CD4-positive, alpha-beta T cell treated with Interleukin-17A for 4 hours (primary cell): ENCODE data around the gene C9orf72.
"Not testable (repeated sequence)": the region's sequence is repeated elsewhere in the genome, so short reads cannot be mapped to it uniquely, and the experiment has no call there.

Experiments
- DNase-seq: peaks from one replicate; pipeline ENCODE4 v3.0.0-alpha.2; 2020; ENCODE audit warnings: mixed read lengths

Gene C9orf72, protein sequence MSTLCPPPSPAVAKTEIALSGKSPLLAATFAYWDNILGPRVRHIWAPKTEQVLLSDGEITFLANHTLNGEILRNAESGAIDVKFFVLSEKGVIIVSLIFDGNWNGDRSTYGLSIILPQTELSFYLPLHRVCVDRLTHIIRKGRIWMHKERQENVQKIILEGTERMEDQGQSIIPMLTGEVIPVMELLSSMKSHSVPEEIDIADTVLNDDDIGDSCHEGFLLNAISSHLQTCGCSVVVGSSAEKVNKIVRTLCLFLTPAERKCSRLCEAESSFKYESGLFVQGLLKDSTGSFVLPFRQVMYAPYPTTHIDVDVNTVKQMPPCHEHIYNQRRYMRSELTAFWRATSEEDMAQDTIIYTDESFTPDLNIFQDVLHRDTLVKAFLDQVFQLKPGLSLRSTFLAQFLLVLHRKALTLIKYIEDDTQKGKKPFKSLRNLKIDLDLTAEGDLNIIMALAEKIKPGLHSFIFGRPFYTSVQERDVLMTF

DNA sequence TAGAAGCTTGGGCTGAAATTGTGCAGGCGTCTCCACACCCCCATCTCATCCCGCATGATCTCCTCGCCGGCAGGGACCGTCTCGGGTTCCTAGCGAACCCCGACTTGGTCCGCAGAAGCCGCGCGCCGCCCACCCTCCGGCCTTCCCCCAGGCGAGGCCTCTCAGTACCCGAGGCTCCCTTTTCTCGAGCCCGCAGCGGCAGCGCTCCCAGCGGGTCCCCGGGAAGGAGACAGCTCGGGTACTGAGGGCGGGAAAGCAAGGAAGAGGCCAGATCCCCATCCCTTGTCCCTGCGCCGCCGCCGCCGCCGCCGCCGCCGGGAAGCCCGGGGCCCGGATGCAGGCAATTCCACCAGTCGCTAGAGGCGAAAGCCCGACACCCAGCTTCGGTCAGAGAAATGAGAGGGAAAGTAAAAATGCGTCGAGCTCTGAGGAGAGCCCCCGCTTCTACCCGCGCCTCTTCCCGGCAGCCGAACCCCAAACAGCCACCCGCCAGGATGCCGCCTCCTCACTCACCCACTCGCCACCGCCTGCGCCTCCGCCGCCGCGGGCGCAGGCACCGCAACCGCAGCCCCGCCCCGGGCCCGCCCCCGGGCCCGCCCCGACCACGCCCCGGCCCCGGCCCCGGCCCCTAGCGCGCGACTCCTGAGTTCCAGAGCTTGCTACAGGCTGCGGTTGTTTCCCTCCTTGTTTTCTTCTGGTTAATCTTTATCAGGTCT lies at the start of gene C9orf72:
Gene C9orf72 (minus strand): TSS at position 564 of the 716 bp plus-strand sequence. CDS start 6,361 bp downstream, outside the sequence.
- peak; percentile 91 for DNase-seq

DNA sequence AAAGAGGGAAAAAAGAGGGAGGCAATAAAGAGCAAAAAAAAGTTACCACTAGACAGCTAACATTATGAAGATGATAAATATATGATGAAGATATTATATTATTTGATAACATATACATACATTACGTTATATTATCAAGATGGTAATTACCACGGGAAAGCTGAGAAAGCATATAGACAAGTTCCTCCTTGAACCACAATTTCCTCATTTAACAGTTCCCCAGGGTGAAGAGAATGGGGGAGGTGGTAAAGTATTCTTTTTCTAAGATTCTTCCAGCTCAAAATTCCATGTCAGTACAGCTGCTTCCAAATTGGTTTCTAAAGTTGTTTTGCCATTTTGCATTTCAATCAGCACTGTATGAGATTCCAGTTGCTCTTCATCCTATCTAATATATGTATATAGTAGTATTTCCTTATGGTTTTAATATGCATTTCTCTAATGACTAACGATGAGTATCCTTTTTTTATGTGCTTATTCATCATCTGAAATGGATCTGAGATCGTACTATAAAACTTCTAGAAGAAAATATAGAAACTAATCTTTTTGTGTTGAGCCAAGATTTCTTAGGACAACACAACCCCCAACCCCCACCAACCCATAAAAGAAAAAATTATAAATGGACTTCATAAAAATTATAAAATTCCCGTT lies 49.5 kb upstream of the C9orf72 start:
- no peak for DNase-seq

DNA sequence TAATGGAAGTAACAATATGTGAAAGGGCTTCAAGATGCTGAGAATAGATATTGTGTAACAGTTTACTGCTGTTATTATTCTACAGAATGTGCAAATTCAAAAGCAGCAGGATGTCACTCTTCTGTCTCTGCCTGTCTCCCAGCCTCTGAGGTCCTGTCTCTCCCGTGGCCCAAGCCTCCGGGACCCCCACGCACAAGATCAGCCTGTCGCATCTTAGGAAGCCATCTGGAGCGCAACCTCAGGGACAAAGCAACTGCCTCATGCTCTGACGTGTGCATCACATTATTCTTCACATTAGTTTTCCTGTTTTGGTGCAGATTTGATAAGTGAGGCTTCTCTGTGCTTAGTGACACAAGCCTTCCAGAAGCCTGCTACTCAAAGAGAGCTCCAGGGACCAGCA lies 46.5 kb upstream of the C9orf72 start:
- DNase-seq = no peak

DNA sequence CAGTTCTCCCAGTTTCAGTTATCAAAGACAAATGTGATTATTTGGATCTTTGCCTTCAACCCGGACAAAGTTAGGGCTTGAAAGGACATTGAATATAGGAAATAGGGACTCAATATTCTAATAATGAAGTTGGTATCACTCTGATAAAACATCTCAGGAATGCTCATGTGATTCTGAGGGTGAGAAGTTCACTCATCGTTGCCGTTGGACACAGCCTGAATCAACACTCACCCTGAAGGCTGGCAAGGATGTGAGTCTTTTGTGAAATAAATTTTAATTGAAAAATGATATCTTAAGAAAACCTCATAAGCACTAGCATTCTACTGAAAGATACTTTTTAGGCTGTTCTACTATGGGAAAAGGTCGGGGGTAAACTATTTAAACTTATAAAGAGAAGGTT lies 44.8 kb upstream of the C9orf72 start:
- no peak for DNase-seq

DNA sequence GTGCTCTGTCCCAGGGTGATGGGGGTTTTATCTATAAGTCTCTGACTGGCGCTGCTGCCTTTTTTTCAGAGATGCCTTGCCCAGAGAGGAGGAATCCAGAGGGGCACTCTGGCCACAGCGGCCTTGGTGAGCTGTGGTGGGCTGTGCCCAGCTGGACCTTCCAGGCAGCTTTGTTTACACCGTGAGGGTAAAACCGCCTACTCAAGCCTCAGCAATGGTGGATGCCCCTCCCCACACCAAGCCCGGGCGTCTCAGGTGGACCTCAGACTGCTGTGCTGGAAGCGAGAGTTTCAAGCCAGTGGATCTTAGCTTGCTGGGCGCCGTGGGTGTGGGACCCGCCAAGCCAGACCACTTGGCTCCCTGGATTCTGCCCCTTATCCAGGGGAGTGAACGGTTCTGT lies 41.3 kb upstream of the C9orf72 start:
- DNase-seq = no peak

DNA sequence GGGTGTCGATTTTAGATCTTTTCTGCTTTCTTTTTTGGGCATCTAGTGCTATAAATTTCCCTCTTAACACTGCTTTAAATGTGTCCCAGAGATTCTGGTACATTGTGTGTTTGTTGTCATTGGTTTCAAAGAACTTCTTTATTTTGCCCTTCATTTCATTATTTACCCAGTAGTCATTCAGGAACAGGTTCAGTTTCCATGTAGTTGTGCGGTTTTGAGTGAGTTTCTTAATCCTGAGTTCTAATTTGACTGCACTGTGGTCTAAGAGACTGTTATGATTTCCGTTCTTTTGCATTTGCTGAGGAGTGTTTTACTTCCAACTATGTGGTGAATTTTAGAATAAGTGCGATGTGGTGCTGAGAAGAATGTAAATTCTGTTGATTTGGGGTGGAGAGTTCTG lies 38.8 kb upstream of the C9orf72 start:
- DNase-seq = not testable (repeated sequence)

DNA sequence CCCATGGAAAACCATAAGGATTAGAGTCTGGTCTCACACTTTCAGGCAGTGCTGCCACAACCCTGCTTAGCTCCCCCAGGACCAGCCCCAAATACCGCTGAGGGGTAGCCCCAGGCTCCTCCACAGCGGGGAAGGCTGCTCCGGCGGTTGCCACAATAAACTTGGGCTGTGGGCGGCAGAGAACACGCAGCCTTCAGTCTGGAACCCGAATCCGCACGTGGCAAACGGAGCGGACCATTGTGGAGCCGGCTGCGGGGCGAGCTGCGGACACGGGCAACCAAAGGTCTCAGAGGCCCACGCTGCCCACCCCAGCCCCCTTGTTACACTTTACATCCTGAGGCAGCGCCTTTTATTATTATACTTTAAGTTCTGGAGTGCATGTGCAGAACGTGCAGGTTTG lies 37.3 kb upstream of the C9orf72 start:
- no peak for DNase-seq

DNA sequence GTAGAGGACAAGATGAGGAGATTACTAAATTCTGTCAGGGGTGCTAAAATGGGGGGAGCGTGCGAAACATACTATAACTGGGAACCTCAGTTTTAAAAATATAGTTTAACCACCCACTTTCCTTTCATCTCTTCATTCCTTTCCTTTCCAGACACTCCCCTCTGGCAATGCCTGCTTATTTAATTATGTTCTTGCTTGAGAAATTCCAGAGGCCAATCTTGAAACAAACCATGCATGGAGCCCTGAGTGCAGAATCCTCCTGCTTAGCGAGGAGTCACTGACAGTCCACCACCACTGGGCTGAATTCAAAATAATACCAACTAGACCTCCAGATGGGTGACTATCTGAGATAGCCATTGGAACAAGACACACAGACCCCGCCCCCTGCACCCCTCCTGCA lies 29.7 kb upstream of the C9orf72 start:
- no peak for DNase-seq

DNA sequence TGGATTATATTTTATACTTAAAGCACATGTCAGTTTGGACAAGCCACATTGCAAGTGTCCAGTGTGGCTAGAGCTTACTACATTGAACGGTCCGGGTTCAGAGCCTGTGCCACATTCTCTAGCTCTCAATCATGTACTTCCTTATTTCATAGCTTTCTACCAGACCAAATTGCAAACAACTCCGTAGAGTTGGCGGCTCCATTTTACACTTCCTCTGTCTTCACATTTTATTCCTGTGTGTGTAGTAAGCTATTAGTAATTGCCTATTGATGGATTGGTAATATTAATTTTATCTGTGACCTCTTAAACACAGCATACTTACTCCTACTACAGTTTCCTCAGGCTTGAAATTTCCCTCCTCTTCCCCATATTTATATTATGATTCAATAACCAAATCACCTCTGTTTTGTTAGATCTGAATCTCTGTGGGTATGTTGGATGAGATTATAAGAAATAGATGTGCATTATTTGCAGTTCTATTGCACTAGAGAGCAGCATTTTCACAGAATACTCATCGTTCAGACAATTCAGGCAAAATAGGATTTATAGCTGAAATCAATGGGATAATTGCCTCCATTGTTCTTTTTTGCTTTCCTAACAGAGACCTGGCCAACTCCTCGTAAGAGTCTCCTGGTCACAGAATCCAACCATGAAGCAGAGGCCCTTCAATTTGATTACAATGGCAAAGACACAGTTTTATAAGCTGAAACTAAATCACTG lies 29.0 kb upstream of the C9orf72 start:
- no peak for DNase-seq

DNA sequence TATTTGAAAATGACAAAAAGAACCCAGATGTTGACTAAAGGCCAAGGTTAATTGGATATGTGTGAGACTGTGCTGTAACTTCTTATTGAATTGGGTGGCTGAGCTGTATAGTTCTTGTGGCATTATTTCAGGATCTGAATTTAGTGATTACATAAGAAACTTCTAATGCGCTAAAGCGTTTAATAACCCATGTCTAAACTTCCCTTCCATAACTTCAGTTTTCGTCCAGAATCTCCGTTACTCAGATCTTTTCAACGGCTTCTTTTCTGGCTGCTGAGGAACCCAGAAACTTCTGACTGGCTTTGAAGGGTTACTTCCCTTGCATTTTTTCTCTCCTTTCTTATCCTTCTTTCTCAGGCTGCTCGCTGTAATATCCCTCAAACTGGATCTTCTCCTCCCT lies 28.1 kb upstream of the C9orf72 start:
- DNase-seq = no peak

DNA sequence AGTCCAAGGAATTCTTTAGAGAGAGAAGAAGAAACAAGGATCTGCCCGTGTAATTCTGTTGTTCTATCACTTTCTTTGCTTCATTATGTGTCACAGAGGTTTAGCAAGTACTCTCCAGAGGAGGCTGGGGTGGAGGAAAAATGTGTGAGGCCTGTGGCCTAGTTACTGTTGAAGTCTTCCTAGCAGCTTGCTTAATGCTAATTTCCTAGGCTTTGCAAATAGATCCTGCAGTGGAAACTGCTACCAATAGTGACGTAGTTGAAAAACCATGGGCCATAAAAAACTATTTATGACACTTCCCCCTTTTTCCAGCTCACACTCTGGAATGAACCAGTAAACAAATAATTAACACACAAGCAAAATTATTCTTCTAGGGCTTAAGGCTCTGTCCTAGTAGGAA lies 27.0 kb upstream of the C9orf72 start:
- no peak for DNase-seq

DNA sequence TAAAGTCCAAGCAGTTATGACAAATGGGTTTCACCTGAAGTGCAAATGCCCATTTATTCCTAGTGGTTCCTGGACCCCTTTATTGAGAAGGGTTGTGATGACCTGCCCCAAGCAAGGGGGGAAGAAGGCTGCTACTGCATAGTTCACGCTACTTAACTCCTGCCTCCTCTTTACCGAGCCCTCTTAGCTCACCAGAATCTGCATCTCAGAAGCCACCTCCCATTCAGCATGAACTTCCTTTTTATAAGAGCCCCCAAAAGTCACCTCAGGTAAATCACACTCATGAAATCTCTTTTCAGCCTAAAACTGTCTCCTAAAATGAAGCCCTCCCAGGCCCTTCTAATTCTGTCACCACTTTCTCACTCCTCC lies 26.6 kb upstream of the C9orf72 start:
- DNase-seq = no peak

DNA sequence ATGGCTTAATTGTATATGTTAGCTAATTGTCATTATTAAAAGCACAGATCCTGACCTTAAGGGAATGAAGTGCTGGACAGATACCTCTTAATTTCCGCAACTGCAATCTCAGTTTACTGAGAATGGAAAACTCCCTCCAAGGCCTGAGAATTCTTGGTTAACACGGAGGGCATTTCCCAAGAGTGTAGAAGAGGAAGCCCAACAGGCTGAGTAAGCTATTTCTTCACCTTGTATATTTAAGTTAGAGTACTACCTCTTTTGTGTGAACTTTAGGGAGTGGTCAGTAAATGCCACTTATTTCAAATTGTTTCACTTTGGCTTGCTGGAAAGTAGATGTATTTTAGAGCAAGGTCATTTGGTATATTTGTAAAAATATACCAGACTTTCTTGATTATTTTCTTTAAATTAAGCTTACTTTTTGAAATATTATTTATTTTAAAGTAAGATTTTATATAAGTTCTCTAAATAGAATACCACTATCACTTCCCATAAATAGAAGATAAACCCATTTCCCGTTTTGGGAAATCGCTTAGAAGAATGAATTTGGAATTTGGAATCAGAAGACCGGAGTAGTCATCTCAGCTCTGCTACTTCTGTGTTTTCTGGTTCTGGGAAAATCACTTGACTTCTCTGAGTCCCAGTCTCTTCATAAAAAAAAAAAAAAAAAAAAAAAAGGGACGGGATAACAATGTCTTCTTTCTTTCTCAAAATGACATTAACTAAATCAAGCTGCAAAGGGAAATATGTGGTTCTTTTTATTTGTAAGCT lies 26.0 kb upstream of the C9orf72 start:
- DNase-seq = no peak

DNA sequence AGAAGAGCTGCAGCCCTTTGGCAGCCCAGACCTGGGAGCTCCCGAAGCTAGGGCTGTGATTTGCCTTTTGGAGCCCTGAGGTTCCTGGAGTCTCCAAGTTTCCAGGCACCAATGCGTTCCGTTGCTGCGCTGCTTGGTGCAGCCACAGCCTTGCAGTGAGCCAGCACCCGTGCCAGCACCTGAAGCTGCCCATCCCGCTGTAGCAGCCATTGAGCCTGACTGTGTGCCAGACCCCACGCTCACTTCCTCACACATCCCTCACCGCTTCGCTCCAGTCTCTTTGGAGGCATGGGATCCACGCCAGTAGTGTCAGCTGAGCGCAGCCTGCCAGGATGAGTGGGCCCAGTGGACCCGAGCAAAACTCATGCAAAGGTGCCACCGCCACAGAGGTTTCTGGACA lies 22.5 kb upstream of the C9orf72 start:
- no peak for DNase-seq

DNA sequence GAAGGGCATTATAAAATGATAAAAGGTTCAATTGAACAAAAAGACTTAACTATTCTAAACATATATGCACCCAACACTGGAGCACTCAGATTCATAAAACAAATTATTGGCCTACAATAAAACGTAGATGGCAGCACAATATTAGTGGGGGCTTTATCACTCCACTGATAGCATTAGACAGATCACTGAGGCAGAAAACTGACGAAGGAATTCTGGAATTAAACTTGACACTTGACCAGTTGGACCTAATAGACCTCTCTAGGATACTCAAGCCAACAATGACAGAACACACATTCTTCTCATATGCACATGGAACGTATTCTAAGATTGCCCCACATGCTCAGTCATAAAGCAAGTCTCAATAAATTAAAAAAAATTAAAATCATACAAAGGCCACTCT lies 18.4 kb upstream of the C9orf72 start:
- DNase-seq = no peak

DNA sequence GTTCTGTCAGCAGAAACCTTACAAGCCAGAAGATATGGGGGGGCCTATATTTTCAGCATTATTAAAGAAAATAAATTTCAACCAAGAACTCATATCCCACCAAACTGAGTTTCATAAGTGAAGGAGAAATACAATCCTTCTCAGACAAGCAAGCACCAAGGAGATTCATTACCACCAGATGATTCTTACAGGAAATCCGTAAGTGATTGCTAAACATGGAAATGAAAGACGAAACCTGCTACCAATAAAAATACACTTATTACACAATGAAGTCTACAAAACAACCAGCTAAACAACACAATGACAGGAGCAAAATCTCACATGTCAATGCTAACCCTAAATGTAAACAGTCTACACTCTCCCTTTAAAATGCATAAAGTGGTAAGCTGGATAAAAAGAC lies 17.8 kb upstream of the C9orf72 start:
- no peak for DNase-seq

DNA sequence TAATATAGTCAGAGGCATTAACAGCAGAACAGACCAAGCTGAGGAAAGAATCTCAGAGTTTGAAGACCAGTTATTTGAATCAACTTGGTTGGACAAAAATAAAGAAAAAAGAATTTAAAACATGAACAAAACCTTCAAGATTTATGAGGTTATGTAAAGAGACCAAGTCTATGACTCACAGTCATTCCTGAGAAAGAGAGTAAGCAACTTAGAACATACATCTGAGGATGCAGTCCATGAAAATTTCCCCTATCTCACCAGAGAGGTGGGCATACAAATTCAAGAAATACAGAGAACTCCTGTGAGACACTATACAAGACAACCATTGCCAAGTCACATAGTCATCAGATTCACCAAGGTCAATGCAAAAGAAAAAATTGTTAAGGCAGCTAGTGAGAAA lies 17.4 kb upstream of the C9orf72 start:
- DNase-seq = no peak

DNA sequence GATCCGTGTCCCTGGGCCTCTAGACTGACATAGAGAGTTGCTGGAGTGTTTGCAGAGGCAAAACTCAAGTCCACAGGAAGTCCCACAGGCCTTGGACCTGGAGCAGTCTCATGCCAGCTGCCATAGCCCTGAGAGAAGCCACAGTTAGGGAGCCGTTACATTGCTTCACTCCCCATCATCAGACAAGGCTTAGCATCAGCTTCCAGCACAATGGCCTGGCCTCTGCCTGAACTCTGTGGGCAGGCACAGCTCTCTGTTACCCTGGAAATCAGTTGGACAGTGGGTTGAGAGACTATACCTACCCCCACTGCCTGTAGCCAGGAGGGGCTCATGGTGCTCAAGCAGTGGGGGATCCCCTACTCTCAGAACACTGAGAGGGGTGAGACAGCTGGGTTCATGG lies 16.2 kb upstream of the C9orf72 start:
- DNase-seq = no peak

DNA sequence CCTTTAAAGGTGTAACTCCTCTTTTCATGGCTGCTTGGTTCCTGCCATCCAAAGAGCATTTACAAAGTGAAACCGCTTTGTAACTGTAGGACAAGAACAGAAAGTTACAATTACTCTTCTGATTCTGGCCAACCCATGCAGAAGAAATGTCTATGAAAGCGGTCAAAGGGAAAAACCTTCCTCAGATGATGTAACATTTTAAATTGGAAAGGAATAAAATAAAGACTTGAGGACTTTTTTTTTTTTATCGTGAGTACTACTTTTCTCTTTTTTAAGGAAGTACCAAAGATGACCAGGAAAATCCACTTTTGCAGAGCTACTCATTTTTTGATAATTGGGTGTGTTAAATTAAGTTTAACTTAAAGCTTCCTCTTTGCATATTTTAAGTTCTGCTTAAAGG lies 13.0 kb upstream of the C9orf72 start:
- no peak for DNase-seq

DNA sequence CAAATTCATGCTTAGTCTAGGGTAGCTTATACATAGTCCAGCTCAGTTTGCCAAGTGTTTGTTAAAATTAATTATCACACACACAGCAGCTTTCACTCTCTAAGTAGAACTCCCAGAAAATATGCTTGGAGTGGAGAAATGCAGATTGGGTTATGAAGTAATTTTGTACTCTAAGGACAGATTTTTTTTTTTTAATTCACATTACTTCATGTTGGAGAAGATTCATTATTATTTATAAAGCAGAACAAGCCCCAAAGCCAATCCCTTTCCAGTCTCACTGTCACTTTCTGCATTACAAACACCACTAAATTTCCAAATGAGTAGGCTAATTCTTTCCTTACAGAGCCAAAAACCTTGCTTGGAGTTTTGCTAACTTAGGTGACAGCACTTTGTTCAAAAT lies 11.7 kb upstream of the C9orf72 start:
- DNase-seq = no peak

DNA sequence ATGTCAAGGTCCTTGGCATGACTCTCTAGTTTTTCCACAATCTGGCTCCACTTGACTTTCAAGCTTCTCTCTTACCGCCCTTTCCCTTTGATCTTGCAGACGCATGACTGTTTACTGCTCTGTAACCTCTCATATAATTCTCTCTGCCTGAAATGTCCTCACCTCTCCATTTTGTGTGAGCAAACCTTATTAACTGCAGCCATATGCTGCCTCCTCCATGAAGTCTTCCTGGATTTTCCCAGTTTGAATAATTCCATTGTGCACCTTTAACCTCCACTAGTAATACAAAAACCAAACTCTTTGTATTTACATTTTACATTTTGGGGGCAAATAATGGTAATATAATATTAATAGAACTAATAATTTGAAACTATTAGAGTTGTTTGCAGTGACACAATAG lies 9.5 kb upstream of the C9orf72 start:
- DNase-seq = no peak

DNA sequence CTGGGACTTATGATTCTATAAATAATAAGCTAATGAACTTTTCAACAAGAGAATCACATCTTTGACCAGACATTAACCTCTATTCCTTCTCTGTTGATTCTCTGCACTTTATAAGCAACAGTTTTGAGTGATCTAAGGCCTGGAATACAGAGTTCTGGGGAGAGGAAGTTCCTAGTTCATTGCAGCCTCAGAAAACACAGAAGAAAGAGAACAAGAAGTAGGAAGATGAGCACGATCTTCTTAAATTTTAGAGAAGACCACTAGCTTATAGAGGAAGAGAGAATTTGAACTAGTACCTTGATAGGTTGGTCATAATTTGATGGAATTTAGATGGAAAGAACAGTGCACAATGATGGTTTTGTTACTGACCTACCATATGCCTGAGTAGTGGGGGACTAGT lies 8.5 kb upstream of the C9orf72 start:
- DNase-seq = no peak
